ENCODE measurements around the gene DNAJC3. TPM values are rescaled to one million over a fixed set of nuclear protein-coding genes. Genes with fewer than 3 reads are reported as not detected.
"Not testable (repeated sequence)": the region's sequence is repeated elsewhere in the genome, so short reads cannot be mapped to it uniquely, and the experiment has no call there.

DNAJC3 gene
- total and polyA plus RNA-seq, 4 donors: 32.0 to 121 (median 37.1) TPM

GRCh38 chr13:95756072-95756471 is 79.1 kb downstream of the DNAJC3 start:
- Histone ChIP-seq H3K27ac (ENCODE audit: low read depth in 1 of 2, low read length in 2 of 2) (no peak overlapping the region), H3K9ac (ENCODE audit: low read depth in 1 of 2, low read length in 2 of 2) (no peak overlapping the region), H3K36me3 (ENCODE audit: control insufficient read depth in 4 of 4, insufficient read depth in 3 of 4, low read depth in 1 of 4, low read length in 3 of 4) (peaks cover 0 to 14% (median 3%) of the 10 kb centered on the region in 4 donors), H3K9me3 (ENCODE audit: control insufficient read depth in 4 of 4, low read length in 3 of 4) (no peaks in the 10 kb centered on the region), H3K27me3 (ENCODE audit: control insufficient read depth in 4 of 4, insufficient read depth in 4 of 4, low read length in 3 of 4) (no peaks in the 10 kb centered on the region), H3K4me3 (ENCODE audit: low read depth in 1 of 3, low read length in 3 of 3) (no peak overlapping the region), H3K4me1 (ENCODE audit: control insufficient read depth in 4 of 4, insufficient read depth in 4 of 4, low read length in 3 of 4) (no peaks in the 10 kb centered on the region)
- no peak for DNase-seq (ENCODE audit: low spot score)
- TF ChIP-seq YY1 (IDR thresholded peaks at IDR 0.05) (no peak), RAD21 (IDR thresholded peaks at IDR 0.05) (no peak), NR2F2 (IDR thresholded peaks at IDR 0.05) (no peak), FOXA2 (IDR thresholded peaks at IDR 0.05) (no peak), GABPA (IDR thresholded peaks at IDR 0.05 in 1 of 2, conservative IDR thresholded peaks at IDR 0.05 in 1 of 2) (no peak), TAF1 (conservative IDR thresholded peaks at IDR 0.05) (no peak), EGR1 (IDR thresholded peaks at IDR 0.05; ENCODE audit: low read depth in 2 of 2) (no peak), HNF4A (conservative IDR thresholded peaks at IDR 0.05) (no peak)
- TF ChIP-seq, protein P1, sequence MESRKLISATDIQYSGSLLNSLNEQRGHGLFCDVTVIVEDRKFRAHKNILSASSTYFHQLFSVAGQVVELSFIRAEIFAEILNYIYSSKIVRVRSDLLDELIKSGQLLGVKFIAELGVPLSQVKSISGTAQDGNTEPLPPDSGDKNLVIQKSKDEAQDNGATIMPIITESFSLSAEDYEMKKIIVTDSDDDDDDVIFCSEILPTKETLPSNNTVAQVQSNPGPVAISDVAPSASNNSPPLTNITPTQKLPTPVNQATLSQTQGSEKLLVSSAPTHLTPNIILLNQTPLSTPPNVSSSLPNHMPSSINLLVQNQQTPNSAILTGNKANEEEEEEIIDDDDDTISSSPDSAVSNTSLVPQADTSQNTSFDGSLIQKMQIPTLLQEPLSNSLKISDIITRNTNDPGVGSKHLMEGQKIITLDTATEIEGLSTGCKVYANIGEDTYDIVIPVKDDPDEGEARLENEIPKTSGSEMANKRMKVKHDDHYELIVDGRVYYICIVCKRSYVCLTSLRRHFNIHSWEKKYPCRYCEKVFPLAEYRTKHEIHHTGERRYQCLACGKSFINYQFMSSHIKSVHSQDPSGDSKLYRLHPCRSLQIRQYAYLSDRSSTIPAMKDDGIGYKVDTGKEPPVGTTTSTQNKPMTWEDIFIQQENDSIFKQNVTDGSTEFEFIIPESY (IDR thresholded peaks at IDR 0.05): no peak
- TF ChIP-seq, protein P2, sequence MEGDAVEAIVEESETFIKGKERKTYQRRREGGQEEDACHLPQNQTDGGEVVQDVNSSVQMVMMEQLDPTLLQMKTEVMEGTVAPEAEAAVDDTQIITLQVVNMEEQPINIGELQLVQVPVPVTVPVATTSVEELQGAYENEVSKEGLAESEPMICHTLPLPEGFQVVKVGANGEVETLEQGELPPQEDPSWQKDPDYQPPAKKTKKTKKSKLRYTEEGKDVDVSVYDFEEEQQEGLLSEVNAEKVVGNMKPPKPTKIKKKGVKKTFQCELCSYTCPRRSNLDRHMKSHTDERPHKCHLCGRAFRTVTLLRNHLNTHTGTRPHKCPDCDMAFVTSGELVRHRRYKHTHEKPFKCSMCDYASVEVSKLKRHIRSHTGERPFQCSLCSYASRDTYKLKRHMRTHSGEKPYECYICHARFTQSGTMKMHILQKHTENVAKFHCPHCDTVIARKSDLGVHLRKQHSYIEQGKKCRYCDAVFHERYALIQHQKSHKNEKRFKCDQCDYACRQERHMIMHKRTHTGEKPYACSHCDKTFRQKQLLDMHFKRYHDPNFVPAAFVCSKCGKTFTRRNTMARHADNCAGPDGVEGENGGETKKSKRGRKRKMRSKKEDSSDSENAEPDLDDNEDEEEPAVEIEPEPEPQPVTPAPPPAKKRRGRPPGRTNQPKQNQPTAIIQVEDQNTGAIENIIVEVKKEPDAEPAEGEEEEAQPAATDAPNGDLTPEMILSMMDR (IDR thresholded peaks at IDR 0.05; ENCODE audit: low read depth, low read length, missing input control): no peak
- 85% methylated on average over 5 of the region's 5 CpGs for WGBS

- WGBS: 95% methylated on average over 3 of the region's 3 CpGs
- H3K27me3 ChIP-seq (ENCODE audit: control insufficient read depth in 4 of 4, insufficient read depth in 4 of 4, low read length in 3 of 4): not testable (repeated sequence)
Measured at GRCh38 chr13:95762626-95763025, 85.7 kb downstream of the DNAJC3 start.

DNA sequence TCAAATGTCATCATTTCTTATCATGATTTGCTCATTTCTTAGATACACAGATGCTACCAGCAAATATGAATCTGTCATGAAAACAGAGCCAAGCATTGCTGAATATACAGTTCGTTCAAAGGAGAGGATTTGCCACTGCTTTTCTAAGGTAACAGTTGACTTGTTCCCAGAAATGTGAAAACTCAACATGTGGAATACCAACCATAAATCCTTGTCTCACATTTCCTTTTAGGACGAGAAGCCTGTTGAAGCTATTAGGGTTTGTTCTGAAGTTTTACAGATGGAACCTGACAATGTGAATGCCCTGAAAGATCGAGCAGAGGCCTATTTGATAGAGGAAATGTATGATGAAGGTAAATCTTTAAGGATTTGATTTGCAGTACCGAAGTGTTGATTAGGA is 86.7 kb downstream of the DNAJC3 start:
- Histone ChIP-seq H3K4me1 (ENCODE audit: control insufficient read depth in 4 of 4, insufficient read depth in 4 of 4, low read length in 3 of 4) (no peaks in the 10 kb centered on the region), H3K27me3 (ENCODE audit: control insufficient read depth in 4 of 4, insufficient read depth in 4 of 4, low read length in 3 of 4) (no peaks in the 10 kb centered on the region), H3K9ac (ENCODE audit: low read depth in 1 of 2, low read length in 2 of 2) (no peak overlapping the region), H3K36me3 (ENCODE audit: control insufficient read depth in 4 of 4, insufficient read depth in 3 of 4, low read depth in 1 of 4, low read length in 3 of 4) (peaks cover 7 to 40% (median 24%) of the 10 kb centered on the region in 4 donors), H3K27ac (ENCODE audit: low read depth in 1 of 2, low read length in 2 of 2) (no peak overlapping the region), H3K4me3 (ENCODE audit: low read depth in 1 of 3, low read length in 3 of 3) (no peak overlapping the region), H3K9me3 (ENCODE audit: control insufficient read depth in 4 of 4, low read length in 3 of 4) (no peaks in the 10 kb centered on the region)
- no peak for DNase-seq (ENCODE audit: low spot score)
- WGBS: 94% methylated on average over 4 of the region's 4 CpGs
- TF ChIP-seq RXRA (IDR thresholded peaks at IDR 0.05) (no peak), TAF1 (conservative IDR thresholded peaks at IDR 0.05) (no peak), GABPA (IDR thresholded peaks at IDR 0.05 in 1 of 2, conservative IDR thresholded peaks at IDR 0.05 in 1 of 2) (no peak), HNF4G (IDR thresholded peaks at IDR 0.05) (no peak), HNF4A (conservative IDR thresholded peaks at IDR 0.05) (no peak), EGR1 (IDR thresholded peaks at IDR 0.05; ENCODE audit: low read depth in 2 of 2) (no peak), ATF3 (IDR thresholded peaks at IDR 0.05) (no peak), FOXA1 (IDR thresholded peaks at IDR 0.05) (no peak), NR2F2 (IDR thresholded peaks at IDR 0.05) (no peak), FOXA2 (IDR thresholded peaks at IDR 0.05) (no peak)
- TF ChIP-seq, protein P3, sequence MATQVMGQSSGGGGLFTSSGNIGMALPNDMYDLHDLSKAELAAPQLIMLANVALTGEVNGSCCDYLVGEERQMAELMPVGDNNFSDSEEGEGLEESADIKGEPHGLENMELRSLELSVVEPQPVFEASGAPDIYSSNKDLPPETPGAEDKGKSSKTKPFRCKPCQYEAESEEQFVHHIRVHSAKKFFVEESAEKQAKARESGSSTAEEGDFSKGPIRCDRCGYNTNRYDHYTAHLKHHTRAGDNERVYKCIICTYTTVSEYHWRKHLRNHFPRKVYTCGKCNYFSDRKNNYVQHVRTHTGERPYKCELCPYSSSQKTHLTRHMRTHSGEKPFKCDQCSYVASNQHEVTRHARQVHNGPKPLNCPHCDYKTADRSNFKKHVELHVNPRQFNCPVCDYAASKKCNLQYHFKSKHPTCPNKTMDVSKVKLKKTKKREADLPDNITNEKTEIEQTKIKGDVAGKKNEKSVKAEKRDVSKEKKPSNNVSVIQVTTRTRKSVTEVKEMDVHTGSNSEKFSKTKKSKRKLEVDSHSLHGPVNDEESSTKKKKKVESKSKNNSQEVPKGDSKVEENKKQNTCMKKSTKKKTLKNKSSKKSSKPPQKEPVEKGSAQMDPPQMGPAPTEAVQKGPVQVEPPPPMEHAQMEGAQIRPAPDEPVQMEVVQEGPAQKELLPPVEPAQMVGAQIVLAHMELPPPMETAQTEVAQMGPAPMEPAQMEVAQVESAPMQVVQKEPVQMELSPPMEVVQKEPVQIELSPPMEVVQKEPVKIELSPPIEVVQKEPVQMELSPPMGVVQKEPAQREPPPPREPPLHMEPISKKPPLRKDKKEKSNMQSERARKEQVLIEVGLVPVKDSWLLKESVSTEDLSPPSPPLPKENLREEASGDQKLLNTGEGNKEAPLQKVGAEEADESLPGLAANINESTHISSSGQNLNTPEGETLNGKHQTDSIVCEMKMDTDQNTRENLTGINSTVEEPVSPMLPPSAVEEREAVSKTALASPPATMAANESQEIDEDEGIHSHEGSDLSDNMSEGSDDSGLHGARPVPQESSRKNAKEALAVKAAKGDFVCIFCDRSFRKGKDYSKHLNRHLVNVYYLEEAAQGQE (IDR thresholded peaks at IDR 0.05): no peak
- TF ChIP-seq, protein P4, sequence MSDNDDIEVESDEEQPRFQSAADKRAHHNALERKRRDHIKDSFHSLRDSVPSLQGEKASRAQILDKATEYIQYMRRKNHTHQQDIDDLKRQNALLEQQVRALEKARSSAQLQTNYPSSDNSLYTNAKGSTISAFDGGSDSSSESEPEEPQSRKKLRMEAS (IDR thresholded peaks at IDR 0.05): no peak
- TF ChIP-seq, protein P2 (IDR thresholded peaks at IDR 0.05; ENCODE audit: low read depth, low read length, missing input control): no peak

More at GRCh38 chr13:95762626-95763025, 85.7 kb downstream of the DNAJC3 start:
- H3K27ac ChIP-seq (ENCODE audit: low read depth in 1 of 2, low read length in 2 of 2); H3K4me3 ChIP-seq (ENCODE audit: low read depth in 1 of 3, low read length in 3 of 3); H3K9ac ChIP-seq (ENCODE audit: low read depth in 1 of 2, low read length in 2 of 2); H3K9me3 ChIP-seq (ENCODE audit: control insufficient read depth in 4 of 4, low read length in 3 of 4); H3K4me1 ChIP-seq (ENCODE audit: control insufficient read depth in 4 of 4, insufficient read depth in 4 of 4, low read length in 3 of 4); DNase-seq (ENCODE audit: low spot score): not testable (repeated sequence)
- peaks cover 5 to 44% (median 24%) of the 10 kb centered on the region in 4 donors for H3K36me3 ChIP-seq (ENCODE audit: control insufficient read depth in 4 of 4, insufficient read depth in 3 of 4, low read depth in 1 of 4, low read length in 3 of 4)

Data from liver (tissue), 9 donors.